B cell (primary cell): ENCODE measurements around the gene LRRC2.

ENCODE experiments used
- EZH2 ChIP-seq: IDR thresholded peaks from 2 replicates; pipeline ENCODE4 v1.6.1; 2012; ENCODE audit warnings: borderline replicate concordance, low read depth, mild to moderate bottlenecking, moderate library complexity, low read length; ENCODE audit not compliant: insufficient read depth, poor library complexity, severe bottlenecking
- TF ChIP-seq, protein P1 (sequence below): fragments of 200-600 bp; IDR thresholded peaks from one replicate; pipeline ENCODE4 v1.8.0; 2022; ENCODE audit warnings: antibody characterized with exemption, mild to moderate bottlenecking

DNA sequence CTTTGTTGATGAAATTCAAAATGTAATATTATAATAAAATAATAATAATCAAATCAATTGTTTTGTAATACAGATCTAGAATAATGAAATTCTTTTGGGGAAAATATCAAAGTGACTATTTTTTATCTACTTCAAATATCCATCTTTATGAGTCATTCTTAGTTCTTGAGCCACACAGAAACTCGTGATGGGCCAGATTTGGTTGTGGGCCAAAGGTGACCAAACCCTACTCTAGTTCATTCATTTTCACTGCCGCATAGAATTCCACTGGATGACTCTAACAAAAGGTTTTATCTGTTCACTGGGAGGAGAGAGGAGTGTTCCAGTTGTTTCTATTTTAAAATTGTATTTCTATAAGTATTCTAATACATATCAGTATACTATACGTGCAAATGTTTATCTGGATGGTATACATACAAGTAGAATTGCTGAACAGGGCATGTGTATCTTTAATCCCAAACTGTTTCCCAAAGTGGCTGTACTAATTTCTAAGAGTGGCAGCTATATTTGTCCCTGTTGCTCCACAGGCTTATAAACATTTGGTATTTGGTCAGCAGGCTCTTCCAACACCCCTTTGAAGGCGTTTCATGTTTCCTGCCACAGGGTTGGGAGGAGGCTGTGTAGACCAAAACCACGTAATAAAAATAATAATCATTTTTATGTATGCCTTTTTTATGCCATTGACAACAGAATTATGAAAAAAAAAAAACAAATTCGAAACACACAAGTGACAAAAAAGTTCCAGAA lies 75.6 kb downstream of the LRRC2 start:
- TF ChIP-seq, protein P1, sequence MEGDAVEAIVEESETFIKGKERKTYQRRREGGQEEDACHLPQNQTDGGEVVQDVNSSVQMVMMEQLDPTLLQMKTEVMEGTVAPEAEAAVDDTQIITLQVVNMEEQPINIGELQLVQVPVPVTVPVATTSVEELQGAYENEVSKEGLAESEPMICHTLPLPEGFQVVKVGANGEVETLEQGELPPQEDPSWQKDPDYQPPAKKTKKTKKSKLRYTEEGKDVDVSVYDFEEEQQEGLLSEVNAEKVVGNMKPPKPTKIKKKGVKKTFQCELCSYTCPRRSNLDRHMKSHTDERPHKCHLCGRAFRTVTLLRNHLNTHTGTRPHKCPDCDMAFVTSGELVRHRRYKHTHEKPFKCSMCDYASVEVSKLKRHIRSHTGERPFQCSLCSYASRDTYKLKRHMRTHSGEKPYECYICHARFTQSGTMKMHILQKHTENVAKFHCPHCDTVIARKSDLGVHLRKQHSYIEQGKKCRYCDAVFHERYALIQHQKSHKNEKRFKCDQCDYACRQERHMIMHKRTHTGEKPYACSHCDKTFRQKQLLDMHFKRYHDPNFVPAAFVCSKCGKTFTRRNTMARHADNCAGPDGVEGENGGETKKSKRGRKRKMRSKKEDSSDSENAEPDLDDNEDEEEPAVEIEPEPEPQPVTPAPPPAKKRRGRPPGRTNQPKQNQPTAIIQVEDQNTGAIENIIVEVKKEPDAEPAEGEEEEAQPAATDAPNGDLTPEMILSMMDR, result no peak
- no peak for TF ChIP-seq EZH2
